SU-DHL-6 (cell line): ENCODE results near the gene STX7.

Experiments used
- H2AFZ ChIP-seq: fragments of 200-600 bp; sonication (generic); 2 replicates; pipeline ENCODE4 v1.6.1; 2014; ENCODE audit warnings: low read depth, mild to moderate bottlenecking, moderate library complexity, mixed read lengths, antibody characterized with exemption, low read length; ENCODE audit not compliant: severe bottlenecking
- H3F3A ChIP-seq: fragments of 200-600 bp; shearing (Covaris generic); 2 replicates; pipeline ENCODE4 v1.6.0; 2016; ENCODE audit warnings: antibody characterized with exemption, mild to moderate bottlenecking; ENCODE audit not compliant: insufficient read depth
- H3K27ac ChIP-seq: fragments of 200-600 bp; sonication (generic); 2 replicates; pipeline ENCODE4 v1.5.1; 2016; ENCODE audit warnings: low read depth, mild to moderate bottlenecking, low read length, moderate library complexity, mixed read lengths
- H3K27me3 ChIP-seq: fragments of 200-600 bp; sonication (generic), shearing (Covaris generic); 2 replicates; pipeline ENCODE4 v1.6.0; 2014; ENCODE audit warnings: mild to moderate bottlenecking, low read length
- H3K36me3 ChIP-seq: fragments of 200-600 bp; sonication (generic); 2 replicates; pipeline ENCODE4 v1.6.1; 2014; ENCODE audit warnings: mild to moderate bottlenecking, low read length, mixed read lengths
- H3K4me2 ChIP-seq: fragments of 300-600, 200-600 bp; shearing (Covaris generic), sonication (generic); 2 replicates; pipeline ENCODE4 v1.6.0; 2014; ENCODE audit warnings: low read length, low read depth, mild to moderate bottlenecking; ENCODE audit not compliant: poor library complexity, severe bottlenecking
- H3K4me3 ChIP-seq: fragments of 200-600 bp; sonication (generic); 2 replicates; pipeline ENCODE4 v1.5.1; 2014; ENCODE audit warnings: antibody characterized with exemption, low read length, mild to moderate bottlenecking, mixed read lengths; ENCODE audit not compliant: insufficient read depth, poor library complexity, severe bottlenecking
- H3K79me2 ChIP-seq: fragments of 200-600 bp; sonication (generic); 2 replicates; pipeline ENCODE4 v1.6.1; 2014; ENCODE audit warnings: mild to moderate bottlenecking, low read length, moderate library complexity; ENCODE audit not compliant: insufficient read depth
- H3K9ac ChIP-seq: fragments of 200-600 bp; sonication (generic); 2 replicates; pipeline ENCODE4 v1.7.0; 2014; ENCODE audit warnings: mild to moderate bottlenecking, low read length
- H3K9me2 ChIP-seq: fragments of 200-600 bp; sonication (generic); replicated peaks from 2 replicates; pipeline ENCODE4 v1.6.1; 2014; ENCODE audit warnings: low read length; ENCODE audit not compliant: insufficient read depth
- H3K9me3 ChIP-seq: fragments of 200-600 bp; sonication (generic); 2 replicates; pipeline ENCODE4 v1.6.1; 2014; ENCODE audit warnings: low read length, mixed read lengths; ENCODE audit not compliant: insufficient read depth
- H4K20me1 ChIP-seq: fragments of 200-600 bp; sonication (generic); 2 replicates; pipeline ENCODE4 v1.6.1; 2014; ENCODE audit warnings: low read depth, mild to moderate bottlenecking, antibody characterized with exemption, low read length, moderate library complexity, mixed read lengths
- EZH2phosphoT487 ChIP-seq: fragments of 200-600 bp; sonication (generic), shearing (Covaris generic); conservative IDR thresholded peaks from 2 replicates; pipeline ENCODE4 v1.6.1; 2018; ENCODE audit warnings: mild to moderate bottlenecking, antibody characterized with exemption, low read length, moderate library complexity, mixed read lengths
- TF ChIP-seq, protein P1 (sequence below): fragments of 200-600 bp; sonication (generic); IDR thresholded peaks from one replicate; pipeline ENCODE4 v1.5.1; 2017; ENCODE audit warnings: antibody characterized with exemption, mild to moderate bottlenecking, low read length, moderate library complexity; ENCODE audit not compliant: insufficient read depth, poor library complexity, severe bottlenecking

STX7 gene

DNA sequence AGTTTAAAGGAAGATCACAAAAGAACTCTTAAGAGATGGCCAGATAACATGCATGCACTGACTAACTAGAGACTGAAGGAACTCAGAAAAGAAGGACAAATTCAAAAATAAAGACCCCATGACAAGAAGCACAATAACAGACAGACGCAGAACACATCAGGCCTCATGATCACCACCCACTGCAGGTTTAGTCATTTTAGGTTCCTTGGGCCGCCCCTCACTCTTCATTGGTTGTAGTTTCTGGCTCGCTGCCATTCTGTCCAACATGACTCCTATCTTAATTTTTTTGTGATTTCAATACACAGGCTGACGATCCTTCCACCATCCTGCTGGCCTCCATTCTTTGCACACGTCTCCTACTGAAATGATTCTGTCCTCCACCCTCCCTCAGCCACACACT lies 21.6 kb downstream of the STX7 start:
- Histone ChIP-seq H3K79me2 (peaks cover 91% of the 10 kb centered on the region), H3K4me2 (peak overlapping the region; percentile 73), H3K4me3 (peak overlapping the region; percentile 60)

DNA sequence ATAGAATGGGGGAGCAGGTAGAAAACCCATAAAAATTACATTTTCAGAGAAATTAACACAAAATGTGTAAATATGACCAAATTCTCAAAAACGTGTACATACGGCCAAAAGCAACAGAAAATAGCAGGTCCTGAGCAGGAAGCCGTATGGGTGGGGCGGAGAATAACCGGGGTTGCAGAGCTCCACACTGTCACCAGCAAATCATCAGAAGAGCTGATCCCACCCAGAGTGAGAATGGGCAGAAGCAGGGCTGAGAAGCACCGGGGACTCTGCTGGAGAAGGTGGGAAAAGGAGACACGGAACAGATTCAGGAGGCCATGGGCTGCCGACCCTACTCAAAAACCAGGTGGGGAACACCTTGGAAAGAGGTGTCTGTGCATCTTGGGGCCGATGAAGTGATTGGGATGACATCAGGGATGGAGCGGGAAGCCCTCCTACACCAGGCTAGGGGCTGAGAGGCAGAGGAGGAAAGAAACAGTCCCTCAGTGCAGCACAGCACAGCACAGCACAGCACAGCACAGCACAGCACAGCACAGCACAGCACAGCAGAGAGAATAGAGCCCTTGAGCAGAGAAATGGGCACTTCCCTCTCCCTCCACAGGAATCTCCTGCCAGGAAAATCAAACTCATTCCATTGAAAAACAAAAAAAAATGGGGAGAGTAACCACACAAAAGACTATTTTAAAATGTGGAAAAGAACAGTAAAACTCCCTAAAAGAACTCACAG lies 22.3 kb downstream of the STX7 start:
- no peaks in the 10 kb centered on the region for H3K9me3 ChIP-seq
- H4K20me1 ChIP-seq = no peaks in the 10 kb centered on the region
- H3K9ac ChIP-seq = peak overlapping the region; percentile 71
- peak overlapping the region; percentile 96 for H3K27ac ChIP-seq
- peak overlapping the region; percentile 60 for H3K4me3 ChIP-seq
- peaks cover 95% of the 10 kb centered on the region for H3K79me2 ChIP-seq
- H3K36me3 ChIP-seq = peaks cover 39% of the 10 kb centered on the region
- no peaks in the 10 kb centered on the region for H3K27me3 ChIP-seq
- no peak overlapping the region for H2AFZ ChIP-seq
- H3K9me2 ChIP-seq = no peaks in the 10 kb centered on the region
- H3F3A ChIP-seq = peaks cover 46% of the 10 kb centered on the region
- H3K4me2 ChIP-seq = peak overlapping the region; percentile 73
- no peak for TF ChIP-seq EZH2phosphoT487

More for the DNA sequence above, 21.6 kb downstream of the STX7 start:
- Histone ChIP-seq H3F3A (peaks cover 46% of the 10 kb centered on the region), H2AFZ (no peak overlapping the region), H4K20me1 (no peaks in the 10 kb centered on the region), H3K27me3 (no peaks in the 10 kb centered on the region), H3K9ac (peak overlapping the region; percentile 71), H3K27ac (peak overlapping the region; percentile 96), H3K9me2 (no peaks in the 10 kb centered on the region), H3K9me3 (no peaks in the 10 kb centered on the region), H3K36me3 (peaks cover 32% of the 10 kb centered on the region)
- no peak for TF ChIP-seq EZH2phosphoT487
- TF ChIP-seq, protein P1, sequence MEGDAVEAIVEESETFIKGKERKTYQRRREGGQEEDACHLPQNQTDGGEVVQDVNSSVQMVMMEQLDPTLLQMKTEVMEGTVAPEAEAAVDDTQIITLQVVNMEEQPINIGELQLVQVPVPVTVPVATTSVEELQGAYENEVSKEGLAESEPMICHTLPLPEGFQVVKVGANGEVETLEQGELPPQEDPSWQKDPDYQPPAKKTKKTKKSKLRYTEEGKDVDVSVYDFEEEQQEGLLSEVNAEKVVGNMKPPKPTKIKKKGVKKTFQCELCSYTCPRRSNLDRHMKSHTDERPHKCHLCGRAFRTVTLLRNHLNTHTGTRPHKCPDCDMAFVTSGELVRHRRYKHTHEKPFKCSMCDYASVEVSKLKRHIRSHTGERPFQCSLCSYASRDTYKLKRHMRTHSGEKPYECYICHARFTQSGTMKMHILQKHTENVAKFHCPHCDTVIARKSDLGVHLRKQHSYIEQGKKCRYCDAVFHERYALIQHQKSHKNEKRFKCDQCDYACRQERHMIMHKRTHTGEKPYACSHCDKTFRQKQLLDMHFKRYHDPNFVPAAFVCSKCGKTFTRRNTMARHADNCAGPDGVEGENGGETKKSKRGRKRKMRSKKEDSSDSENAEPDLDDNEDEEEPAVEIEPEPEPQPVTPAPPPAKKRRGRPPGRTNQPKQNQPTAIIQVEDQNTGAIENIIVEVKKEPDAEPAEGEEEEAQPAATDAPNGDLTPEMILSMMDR = no peak

DNA sequence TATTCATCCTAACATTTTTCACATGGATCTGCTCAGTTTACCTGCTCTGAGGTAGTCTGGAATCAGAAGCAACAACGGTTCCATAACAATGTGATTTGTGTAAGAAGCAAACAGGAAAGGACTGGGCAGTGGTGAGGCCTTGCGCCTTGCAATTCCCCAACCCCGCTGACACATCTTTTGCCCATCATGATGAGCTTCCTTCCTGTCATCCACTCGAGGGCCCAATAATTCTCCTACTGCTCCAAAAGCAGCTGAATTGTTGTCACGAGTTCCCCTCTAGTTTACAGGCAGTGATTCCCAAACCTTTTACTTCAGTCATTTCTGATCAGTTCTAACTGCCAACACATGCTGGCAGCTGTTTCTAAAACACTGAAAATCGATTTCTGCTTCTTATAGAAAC lies 22.9 kb downstream of the STX7 start:
- TF ChIP-seq, protein P1 = no peak
- no peak for TF ChIP-seq EZH2phosphoT487
- Histone ChIP-seq H3K27ac (peak overlapping the region; percentile 96), H3K9me3 (no peaks in the 10 kb centered on the region), H3F3A (peaks cover 46% of the 10 kb centered on the region), H3K36me3 (peaks cover 40% of the 10 kb centered on the region), H3K9me2 (no peaks in the 10 kb centered on the region), H3K79me2 (peaks cover 96% of the 10 kb centered on the region), H4K20me1 (no peaks in the 10 kb centered on the region), H3K27me3 (no peaks in the 10 kb centered on the region), H3K4me2 (peak overlapping the region; percentile 73), H3K4me3 (peak overlapping the region; percentile 60), H3K9ac (peak overlapping the region; percentile 71), H2AFZ (no peak overlapping the region)

DNA sequence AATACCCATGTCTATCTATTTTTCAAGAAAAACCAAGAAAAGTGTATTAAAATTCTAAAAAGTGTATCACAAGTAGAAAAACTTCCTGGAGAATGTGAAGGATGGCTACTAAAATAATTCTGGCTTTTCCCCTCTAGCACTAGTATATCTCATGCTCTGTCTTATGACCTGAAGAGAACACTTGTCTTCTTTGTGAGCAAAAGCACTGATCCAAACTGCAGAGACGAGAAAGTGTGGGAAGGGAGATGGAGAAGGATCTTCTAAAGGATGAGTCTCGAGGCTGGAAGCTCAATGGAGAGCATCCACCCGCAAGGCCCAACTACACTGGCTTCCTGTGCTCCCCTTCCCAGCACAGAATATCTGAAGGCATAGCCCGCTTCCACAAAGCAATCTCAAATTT lies 23.5 kb downstream of the STX7 start:
- peak overlapping the region; percentile 96 for H3K27ac ChIP-seq
- H3K4me3 ChIP-seq = no peak overlapping the region
- H2AFZ ChIP-seq = no peak overlapping the region

More for the DNA sequence above, 23.5 kb downstream of the STX7 start:
- TF ChIP-seq, protein P1 = no peak
- TF ChIP-seq EZH2phosphoT487 = no peak
- Histone ChIP-seq H3F3A (peaks cover 49% of the 10 kb centered on the region), H4K20me1 (no peaks in the 10 kb centered on the region), H3K36me3 (peaks cover 37% of the 10 kb centered on the region), H3K27me3 (no peaks in the 10 kb centered on the region), H3K9me3 (no peaks in the 10 kb centered on the region), H3K79me2 (peaks cover 90% of the 10 kb centered on the region), H3K9ac (peak overlapping the region; percentile 71), H3K9me2 (no peaks in the 10 kb centered on the region), H3K4me2 (peak overlapping the region; percentile 73)
